A549 (cell line): ENCODE data around the gene TMEM79.

ENCODE experiments used
- CTCF ChIP-seq: fragments of >200 bp; sonication (Bioruptor Twin); formaldehyde crosslinking; IDR thresholded peaks from 3 replicates; pipeline ENCODE4 v1.5.1; 2016
- E2F6 ChIP-seq: IDR thresholded peaks from 2 replicates; pipeline ENCODE4 v1.6.1; 2012; ENCODE audit warnings: low read depth, borderline replicate concordance
- EP300 ChIP-seq, 2 experiments: fragments of >200 bp; sonication (Bioruptor Twin); formaldehyde crosslinking; IDR thresholded peaks; 2 replicates in 1 of 2; 3 replicates in 1 of 2; pipeline ENCODE4 v1.6.1; 2016 to 2017
- ESRRA ChIP-seq: fragments of 150-350 bp; IDR thresholded peaks from 2 replicates; pipeline ENCODE4 v1.6.1; 2014; ENCODE audit warnings: mild to moderate bottlenecking, low read length, borderline replicate concordance
- FOXS1 ChIP-seq: fragments of 250-450 bp; sonication (Bioruptor Pico); IDR thresholded peaks from 2 replicates; pipeline ENCODE4 v1.5.0; 2020; ENCODE audit warnings: mild to moderate bottlenecking, moderate library complexity
- GATA3 ChIP-seq: IDR thresholded peaks from 2 replicates; pipeline ENCODE4 v1.6.1; 2012; ENCODE audit warnings: borderline replicate concordance
- HEYL ChIP-seq: fragments of 250-450 bp; sonication (Bioruptor Pico); IDR thresholded peaks from 2 replicates; pipeline ENCODE4 v1.8.0; 2021; ENCODE audit warnings: mild to moderate bottlenecking, moderate library complexity
- HMGXB4 ChIP-seq: fragments of 250-450 bp; sonication (Bioruptor Pico); IDR thresholded peaks from 2 replicates; pipeline ENCODE4 v1.5.0; 2021; ENCODE audit warnings: mild to moderate bottlenecking, moderate library complexity, borderline replicate concordance
- KDM1A ChIP-seq: fragments of 200-600 bp; sonication (generic); IDR thresholded peaks from 2 replicates; pipeline ENCODE4 v1.6.1; 2016; ENCODE audit warnings: low read depth, mild to moderate bottlenecking
- MAZ ChIP-seq: fragments of 150-350 bp; IDR thresholded peaks from 2 replicates; pipeline ENCODE4 v1.6.1; 2014; ENCODE audit warnings: antibody characterized with exemption, low read depth, low read length, borderline replicate concordance
- POLR2A ChIP-seq: IDR thresholded peaks from 2 replicates; pipeline ENCODE4 v1.6.1; 2012; ENCODE audit warnings: mild to moderate bottlenecking, low read length
- REST ChIP-seq: fragments of 200-600 bp; sonication (generic); IDR thresholded peaks from 2 replicates; pipeline ENCODE4 v1.6.1; 2016; ENCODE audit warnings: antibody characterized with exemption, mild to moderate bottlenecking, moderate library complexity
- RFX5 ChIP-seq: fragments of 450-650 bp; IDR thresholded peaks from 2 replicates; pipeline ENCODE4 v1.7.1; 2014; ENCODE audit warnings: antibody characterized with exemption, mild to moderate bottlenecking, moderate library complexity
- ZC3H11A ChIP-seq: fragments of 450-650 bp; IDR thresholded peaks from 2 replicates; pipeline ENCODE4 v1.6.1; 2014; ENCODE audit warnings: antibody characterized with exemption, mild to moderate bottlenecking

- TF ChIP-seq E2F6 = peak; percentile 47; the same call in 1 of the 2 replicates
- no peak for TF ChIP-seq CTCF
- no peak for TF ChIP-seq REST
- no peak for TF ChIP-seq MAZ
- TF ChIP-seq ZC3H11A = no peak
- no peak for TF ChIP-seq EP300 (IDR thresholded peaks at IDR 0.05)
- no peak for TF ChIP-seq RFX5
- TF ChIP-seq ESRRA = no peak
- TF ChIP-seq HMGXB4 (CRISPR knock-in tag) = no peak
- TF ChIP-seq POLR2A = peak; percentile 87
- no peak for TF ChIP-seq GATA3
- TF ChIP-seq KDM1A = no peak
- no peak for TF ChIP-seq HEYL (CRISPR knock-in tag)
- TF ChIP-seq FOXS1 (CRISPR knock-in tag) = no peak
These were observed 54.3 kb downstream of the TMEM79 start, which contains the start of the genes CCT3 and TSACC for GRCh38 chr1:156338180-156338976.
